Vagina (tissue), 2 donors: ENCODE data around the gene SLC16A11.

Source experiments
- POLR2A ChIP-seq, 2 donors: fragments of 450-650 bp; IDR thresholded peaks; one replicate each; pipeline ENCODE4 v1.6.1; 2017; ENCODE audit warnings: antibody characterized with exemption in 2 of 2, mild to moderate bottlenecking in 2 of 2, moderate library complexity in 2 of 2
- POLR2AphosphoS5 ChIP-seq, 2 donors: sonication (generic); formaldehyde crosslinking; IDR thresholded peaks; one replicate each; pipeline ENCODE4 v1.9.0; 2017; ENCODE audit warnings: antibody characterized with exemption in 2 of 2, mild to moderate bottlenecking in 2 of 2, low read depth in 1 of 2; ENCODE audit not compliant: insufficient read depth in 1 of 2

GRCh38 chr17:6998855-6999508 is 44.9 kb downstream of the SLC16A11 start:
- TF ChIP-seq POLR2A (IDR thresholded peaks at IDR 0.05) (no peak), POLR2AphosphoS5 (IDR thresholded peaks at IDR 0.05; ENCODE audit: insufficient read depth in 1 of 2, low read depth in 1 of 2) (no peak)
